Fibroblast of skin of right biceps (primary cell): ENCODE results near the gene UBC.

Experiments used
- DNase-seq: peaks from one replicate; pipeline ENCODE4 v3.0.0-alpha.2; 2013

Gene UBC

GRCh38 chr12:124862768-124863415 is 51.6 kb downstream of the UBC start:
- no peak for DNase-seq

GRCh38 chr12:124861898-124862676 is 52.4 kb downstream of the UBC start:
- DNase-seq = no peak
